Activated naive CD4-positive, alpha-beta T cell treated with anti-CD3 and anti-CD28 coated beads, Interleukin-2, amount 10 ng/mL, durations not matched to agents 7 days and 5 days (primary cell): ENCODE data around the gene MT1E.
A peak's percentile ranks its signal among the peaks of the same experiment; 100 is the strongest.

Source experiments
- CTCF ChIA-PET: fragments of 350-600 bp; sonication (Branson Sonifier 250); formaldehyde crosslinking; loops from one replicate; lab custom pipeline; 2021; ENCODE audit warnings: antibody characterized with exemption; lab: Charles Lee
- DNase-seq: peaks from one replicate; pipeline ENCODE4 v3.0.0-alpha.2; 2020
- H3K27ac Mint-ChIP-seq: one replicate; pipeline ENCODE4 v1.8.0; 2021; ENCODE audit warnings: mild to moderate bottlenecking, moderate library complexity, mixed read lengths
- H3K27me3 Mint-ChIP-seq: one replicate; pipeline ENCODE4 v1.8.0; 2021; ENCODE audit warnings: mild to moderate bottlenecking, mixed read lengths
- H3K36me3 Mint-ChIP-seq: one replicate; pipeline ENCODE4 v1.8.0; 2021; ENCODE audit warnings: mixed read lengths
- H3K4me1 Mint-ChIP-seq: one replicate; pipeline ENCODE4 v1.8.0; 2021; ENCODE audit warnings: mixed read lengths
- H3K4me3 Mint-ChIP-seq: one replicate; pipeline ENCODE4 v1.8.0; 2021; ENCODE audit warnings: mild to moderate bottlenecking, moderate library complexity, mixed read lengths
- H3K9me3 Mint-ChIP-seq: one replicate; pipeline ENCODE4 v1.8.0; 2021; ENCODE audit warnings: mixed read lengths

The MT1E gene

DNA sequence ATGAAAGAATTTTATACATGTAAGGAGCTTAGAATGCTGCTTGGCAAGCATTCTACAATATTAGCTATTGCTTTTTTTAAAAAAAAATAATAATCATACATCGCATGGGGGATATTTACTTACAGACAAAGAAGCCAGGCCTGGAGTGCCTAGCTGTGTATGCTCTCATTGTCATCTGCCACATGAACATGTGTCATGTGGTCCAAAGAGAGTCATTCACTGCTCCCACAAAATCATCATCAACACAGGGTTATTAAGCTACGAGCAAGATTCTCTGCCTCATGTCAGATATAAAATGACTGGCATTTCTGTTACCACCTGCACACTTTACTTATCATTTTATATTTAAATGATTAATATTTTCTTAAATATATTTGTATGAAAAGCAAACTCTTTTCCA, 1.9 kb upstream of the MT1E start:
- H3K9me3 Mint-ChIP-seq: no peaks in the 10 kb centered on the region
- H3K27ac Mint-ChIP-seq: no peak overlapping the region
- peaks cover 24% of the 10 kb centered on the region for H3K4me1 Mint-ChIP-seq
- H3K36me3 Mint-ChIP-seq: peaks cover 2% of the 10 kb centered on the region
- CTCF ChIA-PET: interaction anchor here (1.4 kb wide), 1 partner anchor 20 kb away, joined by 4 read pairs; no protein-coding TSS in a partner anchor
- no peak overlapping the region for H3K4me3 Mint-ChIP-seq
- no peak for DNase-seq
- peaks cover 80% of the 10 kb centered on the region for H3K27me3 Mint-ChIP-seq

DNA sequence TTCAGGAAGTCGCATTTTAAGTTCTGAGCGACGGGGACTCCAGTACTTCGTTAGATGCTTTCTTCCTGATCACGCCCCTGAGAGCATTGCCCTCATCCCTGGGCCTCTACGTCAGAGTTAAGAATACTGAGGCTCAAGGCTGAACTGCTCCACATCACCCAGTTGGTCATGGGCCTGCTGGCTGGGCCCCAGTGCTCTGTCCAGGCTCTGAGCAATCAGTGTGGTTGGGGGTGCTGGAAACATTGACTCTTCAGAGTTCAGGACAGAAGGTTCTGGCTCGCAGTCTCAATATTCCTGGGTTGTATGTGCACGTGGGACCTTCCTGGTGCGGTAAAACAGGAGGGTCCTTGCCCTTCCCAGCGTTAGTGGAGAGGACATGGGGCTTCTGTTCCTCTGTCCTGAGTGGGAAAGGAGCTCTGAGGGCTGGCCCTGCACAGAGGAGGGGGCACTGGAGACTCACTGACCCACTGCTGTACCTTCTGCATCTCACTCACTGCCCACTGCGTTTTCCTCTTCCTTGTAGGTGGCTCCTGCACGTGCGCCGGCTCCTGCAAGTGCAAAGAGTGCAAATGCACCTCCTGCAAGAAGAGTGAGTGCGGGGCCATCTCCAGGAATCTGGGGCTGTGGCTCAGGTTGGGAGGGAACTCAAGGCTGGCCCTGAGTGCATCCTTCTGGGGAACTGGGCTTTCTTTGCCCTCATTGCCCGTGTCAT, 518 bp downstream of the MT1E start:
- no peak for DNase-seq
- Mint-ChIP-seq H3K9me3 (no peaks in the 10 kb centered on the region), H3K4me3 (peak overlapping the region; percentile 79), H3K36me3 (peaks cover 2% of the 10 kb centered on the region), H3K27ac (peak overlapping the region; percentile 62), H3K27me3 (peaks cover 83% of the 10 kb centered on the region), H3K4me1 (peaks cover 22% of the 10 kb centered on the region)
- CTCF ChIA-PET: interaction anchor here (1.3 kb wide), 1 partner anchor 18 kb away, joined by 4 read pairs; no protein-coding TSS in a partner anchor

DNA sequence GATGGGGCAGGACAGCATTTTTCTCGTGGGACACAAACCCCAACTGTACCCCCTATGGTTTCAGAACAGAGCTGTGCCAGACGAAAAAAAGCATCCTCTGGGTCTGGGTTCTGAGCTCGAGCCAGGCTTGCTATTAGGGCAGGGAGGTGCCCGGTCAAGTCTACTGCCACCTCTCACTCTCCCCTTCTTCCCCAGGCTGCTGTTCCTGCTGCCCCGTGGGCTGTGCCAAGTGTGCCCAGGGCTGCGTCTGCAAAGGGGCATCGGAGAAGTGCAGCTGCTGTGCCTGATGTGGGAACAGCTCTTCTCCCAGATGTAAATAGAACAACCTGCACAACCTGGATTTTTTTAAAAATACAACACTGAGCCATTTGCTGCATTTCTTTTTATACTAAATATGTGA, 1.1 kb downstream of the MT1E start:
- DNase-seq: no peak
- H3K27ac Mint-ChIP-seq: no peak overlapping the region
- H3K27me3 Mint-ChIP-seq: peaks cover 83% of the 10 kb centered on the region
- H3K36me3 Mint-ChIP-seq: peaks cover 2% of the 10 kb centered on the region
- H3K4me1 Mint-ChIP-seq: peaks cover 24% of the 10 kb centered on the region
- H3K9me3 Mint-ChIP-seq: no peaks in the 10 kb centered on the region
- peak overlapping the region; percentile 79 for H3K4me3 Mint-ChIP-seq
- CTCF ChIA-PET: interaction anchor here (1.3 kb wide), 1 partner anchor 18 kb away, joined by 4 read pairs; no protein-coding TSS in a partner anchor

DNA sequence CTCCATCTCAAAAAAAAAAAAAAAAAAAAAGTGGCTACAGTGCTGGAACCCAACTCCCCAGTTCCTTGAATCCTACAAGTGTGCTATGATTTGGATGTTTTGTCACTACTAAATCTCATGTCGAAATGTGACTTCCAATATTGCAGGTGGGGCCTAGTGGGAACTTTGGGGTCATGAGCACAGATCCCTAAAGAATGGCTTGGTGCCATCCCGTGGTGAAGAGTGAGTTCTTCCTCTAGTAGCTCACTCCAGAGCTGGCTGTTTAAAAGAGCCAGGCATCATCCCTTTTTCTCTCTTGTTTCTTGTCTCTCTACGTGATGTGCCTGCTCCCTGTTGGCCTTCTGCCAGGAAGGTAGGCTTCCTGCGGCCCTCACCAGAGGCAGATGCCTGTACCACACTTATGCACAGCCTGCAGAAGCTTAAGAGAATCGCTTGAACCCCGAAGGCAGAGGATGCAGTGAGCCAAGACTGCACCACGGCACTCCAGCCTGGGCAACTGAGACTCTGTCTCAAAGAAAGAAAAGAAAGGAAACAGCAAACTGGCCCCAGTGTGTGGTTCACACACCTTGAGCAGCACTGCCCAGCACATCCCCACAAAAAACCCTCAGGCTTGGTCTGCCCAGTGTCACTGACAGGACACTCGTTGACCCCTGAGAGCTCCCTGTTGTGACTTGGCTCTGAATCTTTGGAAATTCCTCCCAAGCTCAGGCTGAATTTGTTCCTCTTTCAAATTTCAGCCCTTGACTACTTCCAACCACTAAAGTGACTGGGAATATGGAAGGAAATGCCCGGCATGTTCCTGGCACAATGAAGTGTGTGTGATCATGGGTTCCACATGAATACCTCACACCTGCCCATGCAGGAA, 3.1 kb downstream of the MT1E start:
- Mint-ChIP-seq H3K36me3 (peaks cover 2% of the 10 kb centered on the region), H3K27ac (peak overlapping the region; percentile 3), H3K4me3 (no peak overlapping the region), H3K4me1 (peaks cover 32% of the 10 kb centered on the region), H3K9me3 (no peaks in the 10 kb centered on the region), H3K27me3 (peaks cover 90% of the 10 kb centered on the region)
- CTCF ChIA-PET: no interaction called here
- no peak for DNase-seq

DNA sequence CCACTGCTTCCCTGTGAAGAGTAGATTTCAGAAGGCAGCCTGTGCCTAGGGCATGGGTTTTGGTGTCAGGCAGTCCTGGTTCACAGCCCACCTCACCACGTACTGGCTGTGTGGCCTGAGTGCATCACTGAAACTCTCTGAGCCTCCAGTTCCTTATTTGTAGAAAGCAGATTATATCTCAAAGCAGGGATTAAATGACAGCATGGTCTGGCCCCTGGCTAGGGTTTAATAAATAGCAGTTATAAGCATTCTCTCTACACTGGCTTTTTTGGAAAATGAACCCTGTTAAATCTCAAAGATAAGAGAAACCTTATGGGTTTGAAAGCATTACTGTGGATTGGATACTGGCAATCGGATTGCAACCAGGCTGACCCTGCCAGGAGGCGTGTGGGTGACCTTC, 4.0 kb downstream of the MT1E start:
- H3K27me3 Mint-ChIP-seq: peaks cover 93% of the 10 kb centered on the region
- H3K27ac Mint-ChIP-seq: no peak overlapping the region
- CTCF ChIA-PET: interaction anchor here (2.2 to 2.3 kb wide), 2 partner anchors 13 to 23 kb away, joined by 4 to 12 read pairs; no protein-coding TSS in a partner anchor
- no peaks in the 10 kb centered on the region for H3K9me3 Mint-ChIP-seq
- no peak for DNase-seq
- no peaks in the 10 kb centered on the region for H3K36me3 Mint-ChIP-seq
- H3K4me3 Mint-ChIP-seq: no peak overlapping the region
- H3K4me1 Mint-ChIP-seq: peaks cover 30% of the 10 kb centered on the region

DNA sequence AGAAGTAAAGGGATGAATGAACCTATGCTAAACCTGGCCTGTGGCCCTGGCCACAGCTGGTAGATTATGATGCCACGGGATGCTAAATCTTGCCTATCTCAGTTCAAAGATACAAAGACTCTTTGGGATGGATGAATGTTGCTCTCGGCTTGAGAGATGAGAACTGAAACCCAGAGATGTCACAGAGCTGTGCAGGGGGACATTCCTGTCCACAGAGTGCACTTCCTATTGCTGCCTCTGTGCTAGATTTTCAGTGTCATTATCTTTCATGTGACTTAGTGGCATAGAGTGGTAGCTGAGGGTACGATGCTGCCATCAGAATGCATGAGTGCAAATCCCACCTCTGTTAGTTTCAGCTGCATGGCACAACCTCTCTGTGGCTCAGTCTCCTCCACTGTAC, 4.6 kb downstream of the MT1E start:
- DNase-seq: no peak
- no peak overlapping the region for H3K4me3 Mint-ChIP-seq
- H3K27me3 Mint-ChIP-seq: peaks cover 93% of the 10 kb centered on the region
- peaks cover 32% of the 10 kb centered on the region for H3K4me1 Mint-ChIP-seq
- H3K36me3 Mint-ChIP-seq: no peaks in the 10 kb centered on the region
- CTCF ChIA-PET: interaction anchor here (0.9 to 2.3 kb wide), 3 partner anchors 12 to 73 kb away, joined by 3 to 12 read pairs (median 4); no protein-coding TSS in a partner anchor
- H3K27ac Mint-ChIP-seq: no peak overlapping the region
- H3K9me3 Mint-ChIP-seq: no peaks in the 10 kb centered on the region

DNA sequence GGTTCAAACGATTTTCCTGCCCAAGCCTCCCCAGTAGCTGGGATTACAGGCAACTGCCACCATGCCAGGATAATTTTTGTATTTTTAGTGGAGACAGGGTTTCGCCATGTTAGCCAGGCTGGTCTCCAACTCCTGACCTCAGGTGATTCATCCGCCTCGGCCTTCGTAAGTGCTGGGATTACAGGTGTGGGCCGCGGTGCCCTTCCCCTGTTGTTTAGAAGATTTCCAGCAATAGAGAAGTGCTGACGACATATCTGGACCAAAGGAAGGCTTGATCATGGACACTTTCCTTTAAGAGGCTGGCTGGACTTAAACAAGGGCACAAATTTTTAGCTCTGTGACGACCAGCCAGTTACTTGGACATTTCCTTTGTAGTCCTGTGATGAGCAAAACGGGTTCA, 5.6 kb downstream of the MT1E start:
- Mint-ChIP-seq H3K4me3 (no peak overlapping the region), H3K36me3 (no peaks in the 10 kb centered on the region), H3K4me1 (peaks cover 31% of the 10 kb centered on the region), H3K9me3 (no peaks in the 10 kb centered on the region), H3K27ac (no peak overlapping the region), H3K27me3 (peaks cover 93% of the 10 kb centered on the region)
- no peak for DNase-seq
- CTCF ChIA-PET: interaction anchor here (2.2 to 2.3 kb wide), 2 partner anchors 11 to 25 kb away, joined by 4 to 12 read pairs; no protein-coding TSS in a partner anchor

DNA sequence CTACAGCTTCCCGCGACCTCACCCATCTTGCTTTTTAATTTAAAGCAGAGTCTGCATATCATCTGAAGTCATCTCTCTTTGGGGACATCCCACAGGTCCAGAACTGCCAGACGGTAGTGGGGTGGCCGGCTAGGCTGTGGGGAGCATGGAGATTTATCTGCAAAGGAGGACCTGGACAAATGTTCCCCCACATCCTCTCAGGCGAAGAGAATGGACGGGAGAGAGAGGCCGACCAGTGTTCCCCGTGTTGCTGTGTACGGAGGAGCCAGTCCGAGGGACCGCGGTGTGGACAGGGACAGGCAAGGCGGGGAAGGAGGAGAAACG, 6.2 kb downstream of the MT1E start:
- Mint-ChIP-seq H3K27ac (no peak overlapping the region), H3K36me3 (no peaks in the 10 kb centered on the region), H3K4me1 (peaks cover 32% of the 10 kb centered on the region), H3K27me3 (peaks cover 93% of the 10 kb centered on the region), H3K9me3 (no peaks in the 10 kb centered on the region), H3K4me3 (peak overlapping the region; percentile 39)
- CTCF ChIA-PET: interaction anchor here (2.2 to 2.3 kb wide), 2 partner anchors 11 to 25 kb away, joined by 4 to 12 read pairs; no protein-coding TSS in a partner anchor
- DNase-seq: no peak

DNA sequence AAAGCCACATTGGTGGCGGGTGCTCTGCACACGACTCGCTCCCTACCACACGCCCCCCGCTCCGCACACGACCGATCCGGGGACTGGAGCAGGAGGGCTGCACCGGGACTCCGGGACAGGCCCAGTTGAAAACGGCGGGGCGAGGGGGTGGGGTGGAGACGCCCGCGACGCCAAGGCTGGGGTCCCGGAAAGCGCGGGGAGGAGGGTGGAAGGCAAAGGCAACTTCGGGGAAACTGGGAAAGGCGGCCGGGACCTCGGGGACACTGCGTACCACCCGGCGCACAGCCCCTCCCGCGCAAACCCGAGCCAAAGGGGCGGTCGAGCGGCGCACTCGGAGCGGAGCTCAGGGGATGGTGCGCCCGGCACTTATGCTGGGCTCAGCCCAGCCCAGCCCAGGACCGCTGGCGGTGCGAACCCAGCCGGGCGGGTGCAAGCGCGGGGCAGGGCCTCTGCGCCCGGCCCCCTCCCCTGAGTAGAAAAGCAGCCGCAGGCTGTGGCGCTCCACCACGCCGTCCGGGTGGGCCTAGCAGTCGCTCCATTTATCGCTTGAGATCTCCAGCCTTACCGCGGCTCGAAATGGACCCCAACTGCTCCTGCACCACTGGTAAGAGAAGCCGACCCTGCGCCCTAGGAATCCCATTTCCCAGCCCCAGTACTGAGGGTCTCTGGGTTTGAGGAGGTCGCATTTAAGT, 6.7 kb downstream of the MT1E start, which contains the start of gene MT1M:
Gene MT1M, plus strand, starts transcription at position 504 of the 692 bp plus-strand sequence. Its CDS starts 73 bp downstream, at position 577.
- H3K27ac Mint-ChIP-seq: no peak within 1 kb of the TSS
- peak within 1 kb of the TSS; percentile 39 for H3K4me3 Mint-ChIP-seq
- DNase-seq: no peak
- CTCF ChIA-PET: no interaction called here
- peaks cover 32% of the 10 kb centered on the region for H3K4me1 Mint-ChIP-seq
- H3K36me3 Mint-ChIP-seq: no peaks in the 10 kb centered on the region
- no peaks in the 10 kb centered on the region for H3K9me3 Mint-ChIP-seq
- H3K27me3 Mint-ChIP-seq: peaks cover 93% of the 10 kb centered on the region

DNA sequence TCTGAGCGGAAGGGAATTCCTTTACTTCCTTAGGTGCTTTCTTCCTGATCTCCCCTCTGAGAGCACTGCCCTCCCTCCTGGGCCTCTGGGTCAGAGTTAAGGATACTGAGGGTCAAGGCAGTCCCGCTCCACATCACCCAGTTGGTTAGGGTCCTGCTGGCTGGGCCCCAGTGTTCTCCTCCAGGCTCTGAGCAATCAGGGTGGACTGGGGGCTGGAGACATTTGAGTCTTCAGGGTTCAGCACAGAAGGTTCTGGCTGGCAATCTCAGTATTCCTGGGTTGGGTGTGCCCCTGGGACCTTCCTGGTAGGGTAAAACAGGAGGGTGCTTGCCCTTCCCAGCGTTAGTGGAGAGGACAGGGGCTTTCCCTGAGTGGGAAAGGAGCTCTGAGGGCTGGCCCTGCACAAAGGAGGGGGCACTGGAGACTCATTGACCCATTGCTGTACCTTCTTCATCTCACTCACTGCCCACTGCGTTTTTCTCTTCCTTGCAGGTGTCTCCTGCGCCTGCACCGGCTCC, 7.3 kb downstream of the MT1E start:
- Mint-ChIP-seq H3K4me3 (peak overlapping the region; percentile 35), H3K36me3 (no peaks in the 10 kb centered on the region), H3K4me1 (peaks cover 35% of the 10 kb centered on the region), H3K27ac (no peak overlapping the region), H3K9me3 (no peaks in the 10 kb centered on the region), H3K27me3 (peaks cover 98% of the 10 kb centered on the region)
- CTCF ChIA-PET: no interaction called here
- DNase-seq: no peak

DNA sequence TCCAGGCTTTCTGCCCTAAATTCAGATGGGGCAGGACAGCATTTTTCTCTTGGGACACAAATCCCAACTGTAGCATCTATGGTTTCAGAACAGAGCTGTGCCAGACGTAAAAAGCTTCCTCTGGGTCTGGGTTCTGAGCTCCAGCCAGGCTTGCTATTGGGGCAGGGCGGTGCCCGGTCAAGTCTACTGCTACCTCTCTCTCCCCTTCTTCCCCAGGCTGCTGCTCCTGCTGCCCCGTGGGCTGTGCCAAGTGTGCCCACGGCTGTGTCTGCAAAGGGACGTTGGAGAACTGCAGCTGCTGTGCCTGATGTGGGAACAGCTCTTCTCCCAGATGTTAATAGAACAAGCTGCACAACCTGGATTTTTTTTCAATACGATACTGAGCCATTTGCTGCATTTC, 8.0 kb downstream of the MT1E start:
- Mint-ChIP-seq H3K9me3 (no peaks in the 10 kb centered on the region), H3K27me3 (peaks cover 100% of the 10 kb centered on the region), H3K4me3 (no peak overlapping the region), H3K27ac (no peak overlapping the region), H3K36me3 (no peaks in the 10 kb centered on the region), H3K4me1 (peaks cover 39% of the 10 kb centered on the region)
- CTCF ChIA-PET: no interaction called here
- DNase-seq: no peak

DNA sequence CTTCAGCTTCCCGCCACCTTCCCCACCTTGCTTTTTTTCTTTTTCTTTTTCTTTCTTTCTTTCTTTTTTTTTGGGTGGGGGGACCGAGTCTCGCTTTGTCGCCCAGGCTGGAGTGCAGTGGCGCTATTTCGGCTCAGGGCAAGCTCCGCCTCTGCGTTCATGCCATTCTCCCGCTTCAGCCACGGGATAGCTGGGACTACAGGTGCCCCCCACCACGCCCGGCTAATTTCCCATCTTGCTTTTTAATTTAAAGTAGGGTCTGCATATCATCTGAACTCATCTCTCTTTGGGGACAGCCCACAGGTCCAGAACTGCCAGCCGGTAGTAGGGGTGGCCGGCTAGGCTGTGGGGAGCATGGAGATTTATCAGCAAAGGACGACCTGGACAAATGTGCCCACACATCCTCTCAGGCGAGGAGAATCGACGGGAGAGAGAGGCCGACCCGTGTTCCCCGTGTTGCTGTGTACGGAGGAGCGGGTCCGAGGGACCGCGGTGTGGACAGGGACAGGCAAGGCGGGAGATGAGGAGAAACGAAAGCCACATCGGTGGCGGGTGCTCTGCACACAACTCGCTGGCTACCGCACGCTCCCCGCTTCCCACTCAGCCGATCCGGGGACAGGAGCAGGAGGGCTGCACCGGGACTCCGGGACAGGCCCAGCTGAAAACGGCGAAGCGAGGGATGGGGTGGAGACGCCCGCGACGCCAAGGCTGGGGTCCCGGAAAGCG, 9.3 kb downstream of the MT1E start:
- peak overlapping the region; percentile 49 for H3K4me3 Mint-ChIP-seq
- CTCF ChIA-PET: no interaction called here
- DNase-seq: no peak
- H3K9me3 Mint-ChIP-seq: no peaks in the 10 kb centered on the region
- no peaks in the 10 kb centered on the region for H3K36me3 Mint-ChIP-seq
- H3K27ac Mint-ChIP-seq: peak overlapping the region; percentile 45
- H3K27me3 Mint-ChIP-seq: peaks cover 100% of the 10 kb centered on the region
- peaks cover 41% of the 10 kb centered on the region for H3K4me1 Mint-ChIP-seq

DNA sequence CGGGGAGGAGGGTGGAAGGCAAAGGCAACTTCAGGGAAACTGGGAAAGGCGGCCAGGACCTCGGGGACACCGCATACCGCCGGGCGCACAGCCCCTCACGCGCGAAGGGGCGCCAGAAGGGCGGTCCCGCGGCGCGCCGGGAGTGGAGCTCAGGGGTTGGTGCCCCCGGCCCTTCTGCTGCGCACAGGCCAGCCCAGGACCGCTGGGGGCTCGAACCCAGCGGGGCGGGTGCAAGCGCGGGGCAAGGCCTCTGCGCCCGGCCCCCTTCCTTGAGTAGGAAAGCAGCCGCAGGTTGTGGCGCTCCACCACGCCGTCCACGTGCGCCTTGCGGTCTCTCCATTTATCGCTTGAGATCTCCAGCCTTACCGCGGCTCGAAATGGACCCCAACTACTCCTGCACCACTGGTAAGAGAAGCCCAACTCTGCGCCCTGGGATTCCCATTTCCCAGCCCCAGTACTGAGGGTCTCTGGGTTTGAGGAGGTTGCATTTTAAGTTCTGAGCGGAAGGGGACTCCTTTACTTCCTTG, 9.9 kb downstream of the MT1E start:
- peak overlapping the region; percentile 40 for H3K4me3 Mint-ChIP-seq
- no peaks in the 10 kb centered on the region for H3K36me3 Mint-ChIP-seq
- DNase-seq: peak; percentile 35
- H3K9me3 Mint-ChIP-seq: no peaks in the 10 kb centered on the region
- H3K27me3 Mint-ChIP-seq: peaks cover 100% of the 10 kb centered on the region
- CTCF ChIA-PET: no interaction called here
- peaks cover 41% of the 10 kb centered on the region for H3K4me1 Mint-ChIP-seq
- H3K27ac Mint-ChIP-seq: no peak overlapping the region
